Body of pancreas (tissue), 4 donors: ENCODE measurements around the gene GGT1. TPM values are rescaled to one million over a fixed set of nuclear protein-coding genes. Genes with fewer than 3 reads are reported as not detected.
A peak's percentile ranks its signal among the peaks of the same experiment; 100 is the strongest.

Experiments used
- ATAC-seq: fragments of 150-250 bp; one replicate; pipeline ENCODE4 v1.9.1; 2016
- DNase-seq, 4 donors: peaks; one replicate each; pipeline ENCODE4 v3.0.0-alpha.2; 2019
- H3K27ac ChIP-seq, 4 donors: fragments of 200-600 bp; sonication (generic); 1 replicate in 3 of 4; 2 replicates in 1 of 4; pipeline versions ENCODE4 v1.5.1 to v1.6.1; 2016 to 2019; ENCODE audit warnings: mild to moderate bottlenecking in 1 of 4, mixed read lengths in 1 of 4, moderate library complexity in 1 of 4
- H3K27me3 ChIP-seq, 2 donors: fragments of 200-600 bp; sonication (generic); one replicate each; pipeline ENCODE4 v1.6.0; 2016; ENCODE audit warnings: mild to moderate bottlenecking in 1 of 2
- H3K36me3 ChIP-seq, 2 donors: fragments of 200-600 bp; sonication (generic); replicated peaks in 1 of 2; 2 replicates each; pipeline ENCODE4 v1.5.1; 2016; ENCODE audit warnings: low read depth in 2 of 2; ENCODE audit not compliant: insufficient read depth in 1 of 2
- H3K4me1 ChIP-seq: fragments of 200-600 bp; sonication (generic); one replicate; pipeline ENCODE4 v1.6.0; 2016
- H3K4me3 ChIP-seq, 2 donors: fragments of 200-600 bp; sonication (generic); 1 replicate in 1 of 2; 2 replicates in 1 of 2; pipeline ENCODE4 v1.5.1; 2016 to 2019
- H3K9me3 ChIP-seq, 3 donors: fragments of 200-600 bp; sonication (generic); 1 replicate in 2 of 3; 2 replicates in 1 of 3; pipeline ENCODE4 v1.5.1; 2016
- POLR2A ChIP-seq, 3 donors: fragments of 450-650 bp; IDR thresholded peaks; one replicate each; pipeline ENCODE4 v1.6.1; 2016; ENCODE audit warnings: antibody characterized with exemption in 3 of 3, mild to moderate bottlenecking in 2 of 3
- WGBS, 2 donors: methylation state at CpG; one replicate each; pipeline ENCODE4 v1.1.5; 2017; 5-methylcytosine and 5-hydroxymethylcytosine counted together
- intact Hi-C: fragments of 100-400 bp; cut with DNase I; formaldehyde crosslinking; loops from one replicate; pipeline ENCODE4 v1.15.1; 2023
- total RNA-seq, 2 donors: library from RNA; depleted of rRNA; stranded (reverse); fragments of >200 nt; gene quantifications; one replicate each; pipeline ENCODE4 v1.1.0, GENCODE V29; 2016
- TF ChIP-seq, protein P1 (sequence below), 7 experiments: fragments of 450-650 bp in 4 of 7; fragments of 200-600 bp in 3 of 7; sonication (generic) in 3 of 7; IDR thresholded peaks; one replicate each; pipeline ENCODE4 v1.5.1; 2016 to 2019; ENCODE audit warnings: antibody characterized with exemption in 7 of 7

Gene GGT1
- total RNA-seq, 2 donors from 2014 or later = 45.4 to 58.7 TPM

DNA sequence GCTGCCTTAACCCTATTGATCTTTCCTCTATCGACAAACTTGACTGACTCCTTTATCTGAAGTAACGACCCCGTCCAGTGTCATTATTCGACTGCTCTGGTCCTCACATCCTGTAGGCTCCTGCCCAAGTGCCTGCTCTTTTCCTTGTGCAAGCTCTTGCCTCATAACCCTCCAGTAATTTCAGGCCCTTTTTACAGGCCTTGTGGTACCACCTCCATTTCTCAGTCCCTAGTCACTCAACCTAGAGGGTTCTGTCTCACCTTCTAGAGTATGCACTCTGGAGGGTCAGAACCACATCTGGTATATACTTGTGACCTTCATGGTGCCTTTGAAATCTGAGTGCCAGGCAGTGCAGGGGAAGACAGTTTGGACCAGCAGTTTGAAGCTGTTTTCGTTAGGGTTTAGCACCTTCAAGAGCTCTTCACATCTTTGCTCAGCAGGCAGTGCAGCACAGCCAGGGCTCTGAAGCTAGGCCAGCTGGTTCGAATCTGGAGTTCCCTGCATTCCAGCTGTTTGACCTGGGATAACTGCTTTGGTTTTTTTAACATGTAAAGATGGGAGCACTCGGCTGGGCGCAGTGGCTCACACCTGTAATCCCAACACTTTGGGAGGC lies 36.0 kb upstream of the GGT1 start:
- Histone ChIP-seq H3K27me3 (no peaks in the 10 kb centered on the region), H3K36me3 (peaks cover under 1 to 7% of the 10 kb centered on the region in 2 donors), H3K4me3 (no peak overlapping the region), H3K9me3 (no peaks in the 10 kb centered on the region), H3K27ac (no peak overlapping the region), H3K4me1 (peaks cover 26% of the 10 kb centered on the region)
- 50 to 52% methylated on average over 8 of the region's 8 CpGs for WGBS, 2 donors
- DNase-seq (no peak), ATAC-seq (no peak)
- no peak for TF ChIP-seq POLR2A (IDR thresholded peaks at IDR 0.05)
- TF ChIP-seq, protein P1, sequence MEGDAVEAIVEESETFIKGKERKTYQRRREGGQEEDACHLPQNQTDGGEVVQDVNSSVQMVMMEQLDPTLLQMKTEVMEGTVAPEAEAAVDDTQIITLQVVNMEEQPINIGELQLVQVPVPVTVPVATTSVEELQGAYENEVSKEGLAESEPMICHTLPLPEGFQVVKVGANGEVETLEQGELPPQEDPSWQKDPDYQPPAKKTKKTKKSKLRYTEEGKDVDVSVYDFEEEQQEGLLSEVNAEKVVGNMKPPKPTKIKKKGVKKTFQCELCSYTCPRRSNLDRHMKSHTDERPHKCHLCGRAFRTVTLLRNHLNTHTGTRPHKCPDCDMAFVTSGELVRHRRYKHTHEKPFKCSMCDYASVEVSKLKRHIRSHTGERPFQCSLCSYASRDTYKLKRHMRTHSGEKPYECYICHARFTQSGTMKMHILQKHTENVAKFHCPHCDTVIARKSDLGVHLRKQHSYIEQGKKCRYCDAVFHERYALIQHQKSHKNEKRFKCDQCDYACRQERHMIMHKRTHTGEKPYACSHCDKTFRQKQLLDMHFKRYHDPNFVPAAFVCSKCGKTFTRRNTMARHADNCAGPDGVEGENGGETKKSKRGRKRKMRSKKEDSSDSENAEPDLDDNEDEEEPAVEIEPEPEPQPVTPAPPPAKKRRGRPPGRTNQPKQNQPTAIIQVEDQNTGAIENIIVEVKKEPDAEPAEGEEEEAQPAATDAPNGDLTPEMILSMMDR (IDR thresholded peaks at IDR 0.05) = no peak
- intact Hi-C loops = no loop called here

DNA sequence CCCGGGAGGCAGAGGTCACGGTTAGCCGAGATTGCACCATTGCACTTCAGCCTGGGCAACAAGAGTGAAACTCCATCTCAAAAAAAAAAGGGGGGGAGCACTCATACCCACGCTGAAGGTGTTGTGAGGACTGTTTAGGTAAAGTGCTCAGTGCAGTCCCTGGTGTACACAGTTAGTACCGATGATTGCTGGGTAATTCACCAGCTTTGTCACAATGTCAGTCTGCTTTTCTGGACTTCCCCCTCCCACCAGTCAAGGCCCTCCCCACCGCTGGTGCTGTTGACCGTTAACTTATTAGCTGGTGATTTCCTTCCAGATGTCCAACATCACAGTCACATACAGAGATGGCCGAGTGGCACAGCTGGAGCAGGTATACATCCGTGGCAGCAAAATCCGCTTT lies 35.3 kb upstream of the GGT1 start:
- ATAC-seq (no peak), DNase-seq (no peak)
- Histone ChIP-seq H3K27ac (no peak overlapping the region), H3K36me3 (peaks cover 5 to 7% of the 10 kb centered on the region in 2 donors), H3K4me3 (no peak overlapping the region), H3K4me1 (peaks cover 27% of the 10 kb centered on the region), H3K9me3 (no peaks in the 10 kb centered on the region), H3K27me3 (no peaks in the 10 kb centered on the region)
- intact Hi-C loops = no loop called here
- 74% methylated on average over 9 of the region's 10 CpGs for WGBS, 2 donors
- TF ChIP-seq, protein P1 (IDR thresholded peaks at IDR 0.05) = no peak
- no peak for TF ChIP-seq POLR2A (IDR thresholded peaks at IDR 0.05)

DNA sequence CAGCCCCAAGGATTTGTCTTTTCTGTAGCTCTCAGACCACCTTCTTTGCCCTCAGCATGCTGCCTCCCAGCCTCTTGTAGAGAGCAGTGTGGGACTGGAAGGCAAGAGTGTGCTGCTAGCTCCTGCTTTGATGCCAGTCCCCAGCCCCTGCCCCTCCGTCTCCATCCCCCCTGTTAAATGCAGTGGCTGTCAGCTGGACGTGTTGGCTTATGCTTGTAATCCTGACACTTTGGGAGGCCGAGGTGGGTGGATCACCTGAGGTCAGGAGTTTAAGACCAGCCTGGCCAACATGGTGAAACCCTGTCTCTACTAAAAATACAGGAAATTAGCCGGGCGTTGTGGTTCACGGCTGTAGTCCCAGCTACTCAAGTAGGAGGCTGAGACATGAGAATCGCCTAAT lies 31.7 kb upstream of the GGT1 start:
- Histone ChIP-seq H3K27ac (peak overlapping the region in 2 of 4 donors; percentile 2 to 29), H3K27me3 (no peaks in the 10 kb centered on the region), H3K4me3 (no peak overlapping the region), H3K4me1 (peaks cover 9% of the 10 kb centered on the region), H3K36me3 (peaks cover 5 to 8% of the 10 kb centered on the region in 2 donors), H3K9me3 (no peaks in the 10 kb centered on the region)
- intact Hi-C loops = no loop called here
- WGBS, 2 donors = 88 to 95% methylated on average over 7 of the region's 7 CpGs
- DNase-seq (no peak), ATAC-seq (no peak)
- TF ChIP-seq POLR2A (IDR thresholded peaks at IDR 0.05) = no peak
- TF ChIP-seq, protein P1 (IDR thresholded peaks at IDR 0.05) = no peak

DNA sequence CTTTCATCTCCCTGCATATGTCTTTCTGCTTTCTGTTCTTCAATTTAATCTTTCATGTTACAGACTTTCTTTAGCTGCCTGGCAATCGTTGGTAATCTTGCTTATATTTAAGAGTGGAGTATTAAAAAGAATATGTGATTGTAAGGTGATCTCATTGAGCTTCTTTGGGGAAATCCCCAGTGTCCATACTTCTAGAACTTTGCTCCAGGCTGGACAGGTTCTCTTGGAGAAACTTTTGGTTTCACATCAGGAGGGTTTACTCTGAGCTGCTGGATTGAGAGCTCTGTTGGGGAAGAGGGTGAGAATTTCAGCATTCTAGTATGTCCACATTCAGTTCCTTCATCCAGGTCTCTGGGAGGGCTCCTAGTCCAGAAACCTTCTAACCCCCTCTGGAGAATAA lies 26.2 kb upstream of the GGT1 start:
- DNase-seq = no peak
- peaks cover 1 to 5% of the 10 kb centered on the region in 2 donors for H3K36me3 ChIP-seq
- H3K4me3 ChIP-seq = no peak overlapping the region
- no peak for ATAC-seq
- intact Hi-C loops = no loop called here
- peak overlapping the region in 1 of 4 donors; percentile 10 for H3K27ac ChIP-seq
- WGBS, 2 donors = 42 to 52% methylated on average over 1 of the region's 1 CpG
- TF ChIP-seq, protein P1 (IDR thresholded peaks at IDR 0.05) = no peak
- TF ChIP-seq POLR2A (IDR thresholded peaks at IDR 0.05) = no peak
- H3K4me1 ChIP-seq = peaks cover 20% of the 10 kb centered on the region
- H3K27me3 ChIP-seq = no peaks in the 10 kb centered on the region
- no peaks in the 10 kb centered on the region for H3K9me3 ChIP-seq
